H9 (cell line): ENCODE data around the gene SYMPK. TPM values are rescaled to one million over a fixed set of nuclear protein-coding genes. Genes with fewer than 3 reads are reported as not detected.
A peak's percentile ranks its signal among the peaks of the same experiment; 100 is the strongest.

Experiments
- DNase-seq: peaks from one replicate; pipeline ENCODE4 v3.0.0-alpha.2; 2017
- H2AFZ ChIP-seq: one replicate; pipeline ENCODE4 v1.6.1; 2013; ENCODE audit warnings: mild to moderate bottlenecking, low read length, control low read depth, moderate library complexity
- H2AK5ac ChIP-seq: 2 replicates; pipeline ENCODE4 v1.6.1; 2013; ENCODE audit warnings: low read length, control low read depth, mixed read lengths; ENCODE audit not compliant: insufficient read length
- H2BK120ac ChIP-seq: one replicate; pipeline ENCODE4 v1.6.1; 2013; ENCODE audit warnings: low read depth, mild to moderate bottlenecking, low read length, control low read depth, inconsistent platforms; ENCODE audit not compliant: poor library complexity, severe bottlenecking
- H2BK12ac ChIP-seq: 2 replicates; pipeline ENCODE4 v1.6.1; 2013; ENCODE audit warnings: low read length, control low read depth, mixed read lengths, low read depth; ENCODE audit not compliant: insufficient read length
- H2BK15ac ChIP-seq: 2 replicates; pipeline ENCODE4 v1.6.1; 2013; ENCODE audit warnings: low read depth, low read length, control low read depth
- H2BK20ac ChIP-seq: one replicate; pipeline ENCODE4 v1.6.1; 2013; ENCODE audit warnings: low read depth, mild to moderate bottlenecking, low read length, control low read depth, inconsistent platforms; ENCODE audit not compliant: poor library complexity, severe bottlenecking
- H2BK5ac ChIP-seq: 2 replicates; pipeline ENCODE4 v1.6.1; 2013; ENCODE audit warnings: low read length, control low read depth, mixed read lengths; ENCODE audit not compliant: insufficient read length
- H3K14ac ChIP-seq: 2 replicates; pipeline ENCODE4 v1.6.1; 2013; ENCODE audit warnings: low read length, control low read depth; ENCODE audit not compliant: insufficient read depth
- H3K18ac ChIP-seq: 2 replicates; pipeline ENCODE4 v1.6.1; 2013; ENCODE audit warnings: low read depth, mild to moderate bottlenecking, mixed read lengths, low read length, control low read depth; ENCODE audit not compliant: insufficient read length
- H3K23ac ChIP-seq: 2 replicates; pipeline ENCODE4 v1.6.1; 2013; ENCODE audit warnings: low read length, control low read depth, mixed read lengths, low read depth; ENCODE audit not compliant: insufficient read length
- H3K23me2 ChIP-seq: 2 replicates; pipeline ENCODE4 v1.6.1; 2013; ENCODE audit warnings: low read depth, mild to moderate bottlenecking, mixed read lengths, low read length, control low read depth; ENCODE audit not compliant: insufficient read length, poor library complexity, severe bottlenecking
- H3K27ac ChIP-seq: 2 replicates; pipeline ENCODE4 v1.5.1; 2013; ENCODE audit warnings: low read length, control low read depth, mixed read lengths, low read depth; ENCODE audit not compliant: insufficient read length
- H3K27me3 ChIP-seq: 2 replicates; pipeline ENCODE4 v1.6.1; 2013; ENCODE audit warnings: low read length, control low read depth, inconsistent platforms; ENCODE audit not compliant: insufficient read depth
- H3K4ac ChIP-seq: 2 replicates; pipeline ENCODE4 v1.6.1; 2013; ENCODE audit warnings: low read depth, mild to moderate bottlenecking, control low read depth, inconsistent platforms, low read length, moderate library complexity
- H3K4me1 ChIP-seq: 2 replicates; pipeline ENCODE4 v1.6.1; 2013; ENCODE audit warnings: low read length, control low read depth, inconsistent platforms; ENCODE audit not compliant: insufficient read depth
- H3K4me2 ChIP-seq: 2 replicates; pipeline ENCODE4 v1.6.1; 2013; ENCODE audit warnings: low read length, control low read depth, mixed read lengths; ENCODE audit not compliant: insufficient read length, insufficient read depth
- H3K56ac ChIP-seq: 2 replicates; pipeline ENCODE4 v1.6.1; 2013; ENCODE audit warnings: low read depth, mild to moderate bottlenecking, mixed read lengths, low read length, control low read depth; ENCODE audit not compliant: insufficient read length
- H3K79me1 ChIP-seq: 2 replicates; pipeline ENCODE4 v1.6.1; 2013; ENCODE audit warnings: low read depth, mild to moderate bottlenecking, moderate library complexity, low read length, control low read depth, inconsistent platforms; ENCODE audit not compliant: insufficient read depth, poor library complexity, severe bottlenecking
- H3K79me2 ChIP-seq: 2 replicates; pipeline ENCODE4 v1.6.1; 2013; ENCODE audit warnings: low read length, control low read depth, inconsistent platforms; ENCODE audit not compliant: insufficient read depth
- H3K9ac ChIP-seq: 2 replicates; pipeline ENCODE4 v1.6.1; 2013; ENCODE audit warnings: low read length, control low read depth, mixed read lengths; ENCODE audit not compliant: insufficient read length; ENCODE audit errors: extremely low read depth
- H3K9me3 ChIP-seq: one replicate; pipeline ENCODE4 v1.6.1; 2013; ENCODE audit warnings: low read depth, low read length, inconsistent platforms; ENCODE audit not compliant: control insufficient read depth
- H3T11ph ChIP-seq: one replicate; pipeline ENCODE4 v1.6.1; 2013; ENCODE audit warnings: mild to moderate bottlenecking, low read length, control low read depth, inconsistent platforms
- H4K20me1 ChIP-seq: one replicate; pipeline ENCODE4 v1.6.1; 2013; ENCODE audit not compliant: control insufficient read depth, insufficient read length, insufficient read depth
- H4K5ac ChIP-seq: 2 replicates; pipeline ENCODE4 v1.6.1; 2013; ENCODE audit warnings: low read depth, mild to moderate bottlenecking, mixed read lengths, low read length, control low read depth; ENCODE audit not compliant: insufficient read length
- H4K8ac ChIP-seq: replicated peaks from 2 replicates; pipeline ENCODE4 v1.6.1; 2013; ENCODE audit warnings: low read length, control low read depth, mixed read lengths, low read depth; ENCODE audit not compliant: insufficient read length
- H4K91ac ChIP-seq: 2 replicates; pipeline ENCODE4 v1.6.1; 2013; ENCODE audit warnings: low read depth, mild to moderate bottlenecking, moderate library complexity, mixed read lengths, low read length, control low read depth; ENCODE audit not compliant: insufficient read length
- H3K27ac Mint-ChIP-seq, 3 experiments: 2 replicates in 2 of 3; 3 replicates in 1 of 3; pipeline ENCODE4 v1.8.0; 2020 to 2021; ENCODE audit warnings: mixed read lengths in 3 of 3, mild to moderate bottlenecking in 1 of 3, moderate library complexity in 1 of 3
- H3K27me3 Mint-ChIP-seq: 2 replicates; pipeline ENCODE4 v1.8.0; 2021; ENCODE audit warnings: low read depth, mild to moderate bottlenecking, moderate library complexity, mixed read lengths
- H3K36me3 Mint-ChIP-seq, 3 experiments: 2 replicates in 2 of 3; 3 replicates in 1 of 3; pipeline ENCODE4 v1.8.0; 2020 to 2021; ENCODE audit warnings: low read depth in 3 of 3, mixed read lengths in 3 of 3; ENCODE audit not compliant: insufficient read depth in 1 of 3
- H3K4me1 Mint-ChIP-seq, 2 experiments: 2 replicates each; pipeline ENCODE4 v1.8.0; 2020; ENCODE audit warnings: mixed read lengths in 2 of 2
- H3K4me3 Mint-ChIP-seq, 2 experiments: 2 replicates in 1 of 2; 3 replicates in 1 of 2; pipeline ENCODE4 v1.8.0; 2020 to 2021; ENCODE audit warnings: mild to moderate bottlenecking in 2 of 2, mixed read lengths in 2 of 2, moderate library complexity in 1 of 2
- H3K9me3 Mint-ChIP-seq, 2 experiments: 2 replicates in 1 of 2; 3 replicates in 1 of 2; pipeline ENCODE4 v1.8.0; 2020; ENCODE audit warnings: mild to moderate bottlenecking in 2 of 2, mixed read lengths in 2 of 2, moderate library complexity in 1 of 2
- CTCF ChIP-seq: fragments of 200-600 bp; sonication (generic); conservative IDR thresholded peaks from 3 replicates; pipeline ENCODE4 v1.8.0; 2021; ENCODE audit warnings: antibody characterized with exemption, mild to moderate bottlenecking
- WGBS: extraction: QIAGEN DNeasy Blood & Tissue Kit; methylation state at CpG from one replicate; pipeline ENCODE4 v1.1.7; 2013; ENCODE audit warnings: missing lambda C conversion rate, low lambda C conversion rate, mixed read lengths; ENCODE audit not compliant: insufficient read length; ENCODE audit errors: extremely low coverage; 5-methylcytosine and 5-hydroxymethylcytosine counted together
- total RNA-seq: library from RNA; stranded (reverse); gene quantifications from 2 replicates; pipeline ENCODE4 v1.2.1, GENCODE V29; 2021

SYMPK gene
- total RNA-seq, 1 experiment from 2014 or later, result 104 TPM

GRCh38 chr19:45772130-45772840, 90.7 kb downstream of the SYMPK start:
- Histone ChIP-seq H3K14ac (no peak overlapping the region), H3K23ac (no peak overlapping the region), H2AFZ (no peak overlapping the region), H3K23me2 (peaks cover 14% of the 10 kb centered on the region), H2BK5ac (no peak overlapping the region), H4K8ac (no peak overlapping the region), H3K79me2 (no peaks in the 10 kb centered on the region), H4K20me1 (no peaks in the 10 kb centered on the region), H2AK5ac (no peak overlapping the region), H3K79me1 (no peaks in the 10 kb centered on the region), H2BK20ac (no peak overlapping the region), H4K5ac (no peak overlapping the region), H3K4ac (no peak overlapping the region), H3K9me3 (no peaks in the 10 kb centered on the region), H3K4me2 (no peak overlapping the region), H2BK120ac (no peak overlapping the region), H2BK12ac (no peak overlapping the region), H3K9ac (no peak overlapping the region), H3K18ac (no peak overlapping the region), H3K56ac (no peak overlapping the region), H3K4me1 (no peaks in the 10 kb centered on the region), H3K27ac (no peak overlapping the region), H3K27me3 (no peaks in the 10 kb centered on the region), H4K91ac (no peak overlapping the region), H2BK15ac (no peak overlapping the region), H3T11ph (no peak overlapping the region)
- no peak for TF ChIP-seq CTCF
- Mint-ChIP-seq H3K27me3 (peaks cover 3% of the 10 kb centered on the region), H3K4me3 (peak overlapping the region in 1 of 2 experiments; percentile 6; a peak in 2 of 5 replicates), H3K9me3 (no peaks in the 10 kb centered on the region; a peak in 1 of 5 replicates), H3K4me1 (peaks cover 7 to 13% of the 10 kb centered on the region in 2 experiments), H3K36me3 (peaks cover 9 to 35% (median 25%) of the 10 kb centered on the region in 3 experiments), H3K27ac (peak overlapping the region in 1 of 3 experiments; percentile 56; a peak in 3 of 7 replicates)
- no peak for DNase-seq
- no CpG with 5 or more reads among the region's 14 CpGs for WGBS
